Sigmoid colon (tissue), 7 donors: ENCODE measurements around the gene SLC5A5. TPM values are rescaled to one million over a fixed set of nuclear protein-coding genes. Genes with fewer than 3 reads are reported as not detected.
A peak's percentile ranks its signal among the peaks of the same experiment; 100 is the strongest.

ENCODE experiments used
- DNase-seq: peaks from one replicate; pipeline ENCODE4 v3.0.0-alpha.2; 2019
- H3K27ac ChIP-seq, 4 donors: fragments of 200-600 bp; sonication (generic); one replicate each; pipeline ENCODE4 v1.5.1; 2016 to 2019; ENCODE audit warnings: mild to moderate bottlenecking in 1 of 4
- H3K27me3 ChIP-seq, 3 donors: fragments of 200-600 bp; sonication (generic); one replicate each; pipeline ENCODE4 v1.5.1; 2019; ENCODE audit warnings: mild to moderate bottlenecking in 1 of 3
- H3K36me3 ChIP-seq, 4 donors: fragments of 200-600 bp; sonication (generic); one replicate each; pipeline ENCODE4 v1.5.1; 2016 to 2019
- H3K4me1 ChIP-seq, 4 donors: fragments of 200-600 bp; sonication (generic); one replicate each; pipeline ENCODE4 v1.5.1; 2017 to 2019
- H3K4me3 ChIP-seq, 4 donors: fragments of 200-600 bp; sonication (generic); one replicate each; pipeline ENCODE4 v1.5.1; 2017 to 2019; ENCODE audit warnings: mild to moderate bottlenecking in 2 of 4, moderate library complexity in 1 of 4
- H3K9me3 ChIP-seq, 4 donors: fragments of 200-600 bp in 3 of 4; sonication (generic) in 3 of 4; one replicate each; pipeline versions ENCODE4 v1.5.1 to v1.6.1; 2013 to 2019
- EP300 ChIP-seq, 4 donors: sonication (generic); formaldehyde crosslinking; IDR thresholded peaks; one replicate each; pipeline ENCODE4 v1.6.1; 2017; ENCODE audit warnings: antibody characterized with exemption in 4 of 4
- POLR2A ChIP-seq, 2 donors: fragments of 450-650 bp; IDR thresholded peaks; one replicate each; pipeline ENCODE4 v1.6.1; 2016; ENCODE audit warnings: antibody characterized with exemption in 2 of 2, mild to moderate bottlenecking in 2 of 2, moderate library complexity in 2 of 2
- POLR2AphosphoS5 ChIP-seq, 4 donors: sonication (generic); formaldehyde crosslinking; IDR thresholded peaks; one replicate each; pipeline ENCODE4 v1.6.1; 2017; ENCODE audit warnings: antibody characterized with exemption in 4 of 4
- WGBS, 2 donors: extraction: QIAGEN DNeasy Blood & Tissue Kit; methylation state at CpG; one replicate each; pipeline ENCODE4 v1.1.7; 2013; 5-methylcytosine and 5-hydroxymethylcytosine counted together
- intact Hi-C: fragments of 100-400 bp; cut with DNase I; formaldehyde crosslinking; loops from one replicate; pipeline ENCODE4 v1.15.1; 2023
- polyA plus RNA-seq, 3 donors: library from polyadenylated mRNA; stranded (reverse); fragments of 200-250 nt; gene quantifications; one replicate each; pipeline ENCODE4 v1.2.3, GENCODE V29; 2013
- total RNA-seq, 4 donors: library from RNA; depleted of rRNA; stranded (reverse); fragments of >200 nt; gene quantifications; one replicate each; pipeline ENCODE4 v1.1.0, GENCODE V29; 2016
- TF ChIP-seq, protein P1 (sequence below), 4 experiments: fragments of 450-650 bp in 3 of 4; fragments of 200-600 bp in 1 of 4; IDR thresholded peaks; one replicate each; pipeline ENCODE4 v1.5.1; 2016 to 2019; ENCODE audit warnings: antibody characterized with exemption in 4 of 4, mild to moderate bottlenecking in 3 of 4, moderate library complexity in 2 of 4
- donor health status: healthy with polysubstance abuse.
- donor health status: Bipolar disorder and iron deficiency.
- donor health status: healthy.

The SLC5A5 gene
- total RNA-seq (not detected), polyA plus RNA-seq (under 1 TPM in 2 of 3 donors, not detected in 1; 0.13 to 0.60 TPM)

DNA sequence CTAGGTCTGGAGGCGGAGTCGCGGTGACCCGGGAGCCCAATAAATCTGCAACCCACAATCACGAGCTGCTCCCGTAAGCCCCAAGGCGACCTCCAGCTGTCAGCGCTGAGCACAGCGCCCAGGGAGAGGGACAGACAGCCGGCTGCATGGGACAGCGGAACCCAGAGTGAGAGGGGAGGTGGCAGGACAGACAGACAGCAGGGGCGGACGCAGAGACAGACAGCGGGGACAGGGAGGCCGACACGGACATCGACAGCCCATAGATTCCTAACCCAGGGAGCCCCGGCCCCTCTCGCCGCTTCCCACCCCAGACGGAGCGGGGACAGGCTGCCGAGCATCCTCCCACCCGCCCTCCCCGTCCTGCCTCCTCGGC lies at the start of gene SLC5A5:
Gene SLC5A5 (plus strand): TSS at position 68 of the 373 bp plus-strand sequence. CDS start 375 bp downstream, outside the sequence.
- intact Hi-C loops = no loop called here
- Histone ChIP-seq H3K9me3 (no peaks in the 10 kb centered on the region), H3K27me3 (peaks cover 38 to 73% (median 62%) of the 10 kb centered on the region in 3 donors), H3K4me1 (peaks cover 0 to 22% (median 20%) of the 10 kb centered on the region in 4 donors), H3K4me3 (peak within 1 kb of the TSS in 2 of 4 donors; percentile 3 to 15), H3K36me3 (no peaks in the 10 kb centered on the region), H3K27ac (no peak within 1 kb of the TSS)
- 4 to 10% methylated on average over 26 of the region's 26 CpGs for WGBS, 2 donors
- TF ChIP-seq POLR2AphosphoS5 (IDR thresholded peaks at IDR 0.05) (no peak), POLR2A (IDR thresholded peaks at IDR 0.05) (no peak), EP300 (IDR thresholded peaks at IDR 0.05) (no peak)
- TF ChIP-seq, protein P1, sequence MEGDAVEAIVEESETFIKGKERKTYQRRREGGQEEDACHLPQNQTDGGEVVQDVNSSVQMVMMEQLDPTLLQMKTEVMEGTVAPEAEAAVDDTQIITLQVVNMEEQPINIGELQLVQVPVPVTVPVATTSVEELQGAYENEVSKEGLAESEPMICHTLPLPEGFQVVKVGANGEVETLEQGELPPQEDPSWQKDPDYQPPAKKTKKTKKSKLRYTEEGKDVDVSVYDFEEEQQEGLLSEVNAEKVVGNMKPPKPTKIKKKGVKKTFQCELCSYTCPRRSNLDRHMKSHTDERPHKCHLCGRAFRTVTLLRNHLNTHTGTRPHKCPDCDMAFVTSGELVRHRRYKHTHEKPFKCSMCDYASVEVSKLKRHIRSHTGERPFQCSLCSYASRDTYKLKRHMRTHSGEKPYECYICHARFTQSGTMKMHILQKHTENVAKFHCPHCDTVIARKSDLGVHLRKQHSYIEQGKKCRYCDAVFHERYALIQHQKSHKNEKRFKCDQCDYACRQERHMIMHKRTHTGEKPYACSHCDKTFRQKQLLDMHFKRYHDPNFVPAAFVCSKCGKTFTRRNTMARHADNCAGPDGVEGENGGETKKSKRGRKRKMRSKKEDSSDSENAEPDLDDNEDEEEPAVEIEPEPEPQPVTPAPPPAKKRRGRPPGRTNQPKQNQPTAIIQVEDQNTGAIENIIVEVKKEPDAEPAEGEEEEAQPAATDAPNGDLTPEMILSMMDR (IDR thresholded peaks at IDR 0.05) = no peak
- DNase-seq = no peak

DNA sequence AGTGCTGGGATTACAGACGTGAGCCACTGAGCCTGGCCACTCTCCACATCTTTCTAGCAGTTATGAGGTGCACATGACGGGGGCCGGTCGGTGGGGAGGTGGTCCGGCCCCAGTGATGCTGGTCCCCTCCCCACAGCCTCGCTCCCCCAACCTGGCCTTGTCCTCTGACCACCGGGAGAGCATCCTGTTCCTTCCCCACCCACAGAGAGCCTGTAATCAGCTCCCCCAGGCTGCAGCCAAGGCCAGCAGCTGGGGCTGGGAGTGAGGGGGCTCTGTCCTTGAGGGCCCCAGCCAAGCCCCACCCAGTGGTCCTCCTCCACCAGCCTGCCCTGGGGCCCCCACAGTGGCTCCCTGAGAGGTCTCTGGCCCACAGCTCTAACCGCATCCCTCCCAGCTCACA lies 47.4 kb upstream of the SLC5A5 start:
- Histone ChIP-seq H3K4me3 (no peak overlapping the region), H3K36me3 (no peaks in the 10 kb centered on the region), H3K27ac (no peak overlapping the region), H3K27me3 (peaks cover 0 to 55% (median 1%) of the 10 kb centered on the region in 3 donors), H3K4me1 (no peaks in the 10 kb centered on the region), H3K9me3 (no peaks in the 10 kb centered on the region)
- intact Hi-C loops = no loop called here
- WGBS, 2 donors = 73 to 83% methylated on average over 8 of the region's 8 CpGs
- DNase-seq = no peak
- TF ChIP-seq POLR2AphosphoS5 (IDR thresholded peaks at IDR 0.05) = no peak
- TF ChIP-seq POLR2A (IDR thresholded peaks at IDR 0.05) = no peak
- TF ChIP-seq, protein P1 (IDR thresholded peaks at IDR 0.05) = no peak
- TF ChIP-seq EP300 (IDR thresholded peaks at IDR 0.05) = no peak

DNA sequence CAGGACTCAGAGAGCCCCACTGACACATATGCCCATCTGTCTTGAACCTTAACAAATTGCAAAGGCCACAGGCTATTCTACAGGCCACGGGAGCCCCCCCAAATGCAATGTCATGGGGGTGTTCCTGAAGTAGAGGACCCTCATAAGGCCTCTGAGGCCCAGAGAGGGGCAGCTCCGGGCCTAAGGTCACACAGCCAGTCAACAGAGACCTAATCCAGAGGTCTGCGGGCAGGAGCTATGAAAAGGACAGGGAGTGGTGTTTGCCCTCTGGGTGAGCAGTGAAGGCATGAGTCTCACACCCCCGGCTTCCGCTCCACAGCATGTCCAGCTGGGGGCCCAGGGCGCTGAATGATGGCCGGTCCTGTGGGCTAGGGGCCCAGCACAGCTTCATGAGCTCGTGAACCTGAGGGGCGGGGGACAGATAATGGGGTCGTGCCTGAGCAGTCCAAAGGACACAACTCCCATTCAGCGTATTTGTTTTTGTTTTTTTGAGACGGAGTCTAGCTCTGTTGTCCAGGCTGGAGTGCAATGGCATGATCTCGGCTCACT lies 45.2 kb upstream of the SLC5A5 start:
- 83 to 88% methylated on average over 13 of the region's 13 CpGs for WGBS, 2 donors
- peaks cover 1 to 73% (median 22%) of the 10 kb centered on the region in 3 donors for H3K27me3 ChIP-seq
- TF ChIP-seq POLR2A (IDR thresholded peaks at IDR 0.05) (no peak), POLR2AphosphoS5 (IDR thresholded peaks at IDR 0.05) (no peak), EP300 (IDR thresholded peaks at IDR 0.05) (no peak)
- TF ChIP-seq, protein P1 (IDR thresholded peaks at IDR 0.05) = no peak

DNA sequence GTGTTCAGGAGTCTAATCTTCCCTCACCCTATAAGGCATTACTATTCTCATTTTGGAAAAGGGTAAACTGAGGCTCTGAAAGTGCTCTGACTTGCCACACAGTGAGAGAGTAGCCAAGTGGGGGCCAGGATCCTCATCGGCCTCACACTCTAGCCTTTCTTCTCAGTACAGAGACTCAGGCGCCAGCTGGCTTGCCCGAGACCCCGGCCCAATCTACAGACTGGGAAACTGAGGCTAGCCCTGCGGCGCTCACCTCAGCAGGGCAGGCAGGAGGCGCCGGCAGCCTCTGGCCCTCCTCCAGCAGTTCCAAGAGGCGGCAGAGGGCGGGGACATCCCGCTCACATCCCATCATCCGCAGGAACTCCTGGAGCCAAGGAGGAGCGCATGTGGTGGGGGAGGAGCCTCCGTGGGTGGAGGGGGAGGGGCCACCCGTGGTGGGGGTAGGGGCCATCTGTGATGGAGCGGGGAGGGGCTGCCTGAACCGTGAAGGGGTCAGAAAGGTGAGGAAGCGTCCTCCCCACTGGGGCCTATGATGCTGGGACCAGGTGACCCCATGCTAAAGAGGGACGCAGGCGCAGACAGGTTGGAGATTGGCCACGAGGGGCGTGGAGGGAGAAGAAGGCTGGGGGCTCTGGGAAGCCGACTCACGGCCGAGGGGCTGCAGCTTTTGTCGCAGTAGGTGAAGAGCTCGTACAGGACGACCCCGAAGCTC lies 41.7 kb upstream of the SLC5A5 start:
- Histone ChIP-seq H3K27ac (peak overlapping the region in 1 of 4 donors; percentile 40), H3K4me1 (peaks cover 0 to 19% (median 11%) of the 10 kb centered on the region in 4 donors), H3K27me3 (peaks cover 4 to 67% (median 37%) of the 10 kb centered on the region in 3 donors), H3K36me3 (no peaks in the 10 kb centered on the region), H3K4me3 (peak overlapping the region in 2 of 4 donors; percentile 10 to 20), H3K9me3 (no peaks in the 10 kb centered on the region)
- peak; percentile 73 for DNase-seq
- intact Hi-C loops = no loop called here
- WGBS, 2 donors = 17 to 55% methylated on average over 29 of the region's 29 CpGs
- no peak for TF ChIP-seq POLR2AphosphoS5 (IDR thresholded peaks at IDR 0.05)
- TF ChIP-seq POLR2A (IDR thresholded peaks at IDR 0.05) = no peak
- TF ChIP-seq, protein P1 (IDR thresholded peaks at IDR 0.05) = no peak
- TF ChIP-seq EP300 (IDR thresholded peaks at IDR 0.05) = no peak

More for the DNA sequence above, 45.2 kb upstream of the SLC5A5 start:
- H3K4me3 ChIP-seq = no peak overlapping the region
- no peaks in the 10 kb centered on the region for H3K36me3 ChIP-seq
- no peaks in the 10 kb centered on the region for H3K9me3 ChIP-seq
- DNase-seq = no peak
- intact Hi-C loops = no loop called here
- H3K27ac ChIP-seq = no peak overlapping the region
- H3K4me1 ChIP-seq = peaks cover 0 to 19% (median 11%) of the 10 kb centered on the region in 4 donors
